ENCODE measurements around the gene UBE2V1. TPM values are rescaled to one million over a fixed set of nuclear protein-coding genes. Genes with fewer than 3 reads are reported as not detected.

UBE2V1 gene
- total RNA-seq, 1 experiment from 2014 or later = 65.1 TPM

GRCh38 chr20:50034567-50035180, 78.3 kb downstream of the UBE2V1 start:
- no peak overlapping the region for H3K4me3 ChIP-seq (ENCODE audit: insufficient read depth, low read depth, low read length)
- H3K27me3 ChIP-seq (ENCODE audit: control insufficient read depth, insufficient read depth, low read length) = no peaks in the 10 kb centered on the region
- no peaks in the 10 kb centered on the region for H3K36me3 ChIP-seq (replicated peaks; ENCODE audit: control insufficient read depth, insufficient read depth, low read length)
- DNase-seq = no peak

GRCh38 chr20:50032955-50033666, 79.8 kb downstream of the UBE2V1 start:
- Histone ChIP-seq H3K4me3 (ENCODE audit: insufficient read depth, low read depth, low read length) (no peak overlapping the region), H3K36me3 (replicated peaks; ENCODE audit: control insufficient read depth, insufficient read depth, low read length) (no peaks in the 10 kb centered on the region), H3K27me3 (ENCODE audit: control insufficient read depth, insufficient read depth, low read length) (no peaks in the 10 kb centered on the region)
- no peak for DNase-seq

Other genes starting within 250 kb of the UBE2V1 start
- 9.7 and 11.5 TPM in 2 replicates for gene SPATA2, start 197.6 kb downstream of the UBE2V1 start, total RNA-seq (2014; rRNA removed; shearing (Covaris generic))
- 75.7 and 76.4 TPM in 2 replicates for gene RNF114, start 176.8 kb downstream of the UBE2V1 start, total RNA-seq (2014; rRNA removed; shearing (Covaris generic))
- gene SNAI1, start 130.2 kb downstream of the UBE2V1 start, total RNA-seq (2014; rRNA removed; shearing (Covaris generic)) = 9.4 and 13.3 TPM in 2 replicates
- gene PEDS1, start 40.6 kb upstream of the UBE2V1 start, total RNA-seq (2014; rRNA removed; shearing (Covaris generic)) = 45.3 and 47.7 TPM in 2 replicates
- gene CEBPB, start 77.7 kb upstream of the UBE2V1 start, total RNA-seq (2014; rRNA removed; shearing (Covaris generic)) = 23.5 and 23.6 TPM in 2 replicates